Fibroblast of mammary gland (primary cell): Measurements from ENCODE around the gene GAMT.

ENCODE experiments used
- DNase-seq: peaks from one replicate; pipeline ENCODE4 v3.0.0-alpha.2; 2010; ENCODE audit warnings: low read depth
- H3K4me3 ChIP-seq: 2 replicates; pipeline ENCODE4 v1.5.1; 2011; ENCODE audit warnings: low read depth, mild to moderate bottlenecking, low read length, moderate library complexity; ENCODE audit not compliant: control insufficient read depth
- TF ChIP-seq, protein P1 (sequence below): conservative IDR thresholded peaks from 2 replicates; pipeline ENCODE4 v1.5.1; 2011; ENCODE audit warnings: low read depth, low read length, inconsistent platforms; ENCODE audit not compliant: control insufficient read depth, insufficient read depth

GAMT gene

GRCh38 chr19:1383312-1384084 lies 17.8 kb downstream of the GAMT start, which contains the start of gene NDUFS7:
Gene NDUFS7, plus strand, starts transcription at chr19:1383907. Its CDS starts 20 bp downstream, at chr19:1383927.
- DNase-seq, result peak; percentile 91
- H3K4me3 ChIP-seq, result peak within 1 kb of the TSS; percentile 90

DNA sequence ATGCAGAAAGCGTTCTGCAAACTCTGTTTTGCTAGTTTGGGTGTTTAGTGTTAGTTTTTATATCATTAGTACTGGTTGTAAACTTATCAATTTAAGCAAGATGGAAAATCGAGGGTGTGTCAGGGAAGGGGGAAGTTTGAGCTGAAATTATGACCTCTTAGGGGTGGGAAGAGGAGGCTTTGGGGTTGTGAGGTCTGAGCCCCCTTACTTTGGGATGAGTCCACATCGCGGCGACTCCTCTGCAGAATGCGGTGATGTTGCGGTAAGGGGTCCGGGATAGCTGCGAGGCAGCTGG lies 18.4 kb downstream of the GAMT start:
- no peak overlapping the region for H3K4me3 ChIP-seq
- TF ChIP-seq, protein P1, sequence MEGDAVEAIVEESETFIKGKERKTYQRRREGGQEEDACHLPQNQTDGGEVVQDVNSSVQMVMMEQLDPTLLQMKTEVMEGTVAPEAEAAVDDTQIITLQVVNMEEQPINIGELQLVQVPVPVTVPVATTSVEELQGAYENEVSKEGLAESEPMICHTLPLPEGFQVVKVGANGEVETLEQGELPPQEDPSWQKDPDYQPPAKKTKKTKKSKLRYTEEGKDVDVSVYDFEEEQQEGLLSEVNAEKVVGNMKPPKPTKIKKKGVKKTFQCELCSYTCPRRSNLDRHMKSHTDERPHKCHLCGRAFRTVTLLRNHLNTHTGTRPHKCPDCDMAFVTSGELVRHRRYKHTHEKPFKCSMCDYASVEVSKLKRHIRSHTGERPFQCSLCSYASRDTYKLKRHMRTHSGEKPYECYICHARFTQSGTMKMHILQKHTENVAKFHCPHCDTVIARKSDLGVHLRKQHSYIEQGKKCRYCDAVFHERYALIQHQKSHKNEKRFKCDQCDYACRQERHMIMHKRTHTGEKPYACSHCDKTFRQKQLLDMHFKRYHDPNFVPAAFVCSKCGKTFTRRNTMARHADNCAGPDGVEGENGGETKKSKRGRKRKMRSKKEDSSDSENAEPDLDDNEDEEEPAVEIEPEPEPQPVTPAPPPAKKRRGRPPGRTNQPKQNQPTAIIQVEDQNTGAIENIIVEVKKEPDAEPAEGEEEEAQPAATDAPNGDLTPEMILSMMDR, result no peak
- no peak for DNase-seq

More at GRCh38 chr19:1383312-1384084, 17.8 kb downstream of the GAMT start, which contains the start of gene NDUFS7:
- TF ChIP-seq, protein P1, result peak; percentile 11

DNA sequence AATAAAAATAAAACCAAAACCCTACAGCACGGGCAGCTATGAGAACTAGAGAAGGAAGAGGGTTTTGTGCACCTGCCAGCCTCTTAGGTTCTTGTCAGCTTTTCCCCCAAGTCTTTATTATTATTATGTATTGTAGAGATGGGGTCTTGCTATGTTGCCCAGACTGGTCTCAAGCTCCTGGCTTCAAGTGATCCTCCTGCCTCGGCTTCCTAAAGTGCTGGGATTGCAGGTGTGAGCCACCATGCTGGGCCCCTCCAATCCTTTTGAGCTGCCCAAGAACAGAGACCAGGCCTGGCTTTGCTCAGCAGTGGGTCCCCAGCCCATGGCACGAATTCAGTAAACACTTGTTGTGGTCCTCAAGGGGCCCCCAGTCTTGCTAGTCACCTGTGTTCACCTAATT lies 19.1 kb downstream of the GAMT start:
- TF ChIP-seq, protein P1, result no peak
- no peak overlapping the region for H3K4me3 ChIP-seq
- no peak for DNase-seq

GRCh38 chr19:1379961-1380489 lies 21.3 kb downstream of the GAMT start:
- no peak for DNase-seq
- TF ChIP-seq, protein P1, result no peak
- no peak overlapping the region for H3K4me3 ChIP-seq

DNA sequence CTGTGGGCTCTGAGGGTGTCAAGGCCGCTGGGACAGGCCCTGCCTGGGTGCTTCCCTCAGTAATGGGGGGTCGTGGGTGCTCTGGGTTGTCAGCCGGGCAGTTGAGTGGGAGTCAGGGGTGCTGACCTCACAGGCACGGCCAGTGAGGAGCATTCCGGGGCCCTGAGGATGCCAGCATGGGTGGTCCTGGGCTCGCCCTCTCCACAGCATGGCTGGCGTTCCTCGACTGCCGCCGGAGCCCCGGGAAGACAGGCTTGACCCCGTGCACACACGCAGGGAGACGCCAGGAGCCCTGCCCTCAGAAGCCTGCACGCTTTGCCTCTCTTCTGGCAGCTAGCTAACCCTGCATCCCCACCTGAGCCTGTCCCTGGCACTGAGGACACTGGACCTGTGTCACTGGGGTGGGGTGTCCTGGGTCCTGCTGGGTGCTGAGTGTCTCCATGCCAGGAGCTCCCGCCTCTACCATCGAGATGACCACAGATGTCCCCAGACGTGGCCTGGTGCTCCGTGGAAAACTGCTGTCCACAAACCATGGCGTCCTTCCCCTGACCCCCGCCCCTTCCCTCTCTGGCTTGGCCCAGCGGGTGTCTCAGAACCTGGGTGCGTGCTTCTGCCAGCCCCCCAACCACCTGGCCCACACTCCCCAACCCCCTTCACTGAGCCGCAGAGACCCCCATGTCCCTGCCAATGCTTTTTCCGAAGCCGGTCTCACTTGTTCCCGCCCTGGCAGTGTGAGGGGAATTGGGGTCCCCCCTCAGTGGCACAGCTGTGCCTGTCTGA lies 22.0 kb downstream of the GAMT start:
- no peak overlapping the region for H3K4me3 ChIP-seq
- TF ChIP-seq, protein P1, result no peak
- DNase-seq, result no peak

- TF ChIP-seq, protein P1, result no peak
- DNase-seq, result no peak
- no peak overlapping the region for H3K4me3 ChIP-seq
Observed at GRCh38 chr19:1377965-1378785, 23.2 kb downstream of the GAMT start.
